Measurements from ENCODE around the gene TRIM41.

Gene TRIM41

GRCh38 chr5:181181650-181182565 is 41.2 kb upstream of the TRIM41 start:
- Histone ChIP-seq H4K20me1 (ENCODE audit: insufficient read depth) (no peaks in the 10 kb centered on the region), H3K9ac (no peak overlapping the region), H3K4me1 (ENCODE audit: low read depth, poor library complexity, severe bottlenecking) (peaks cover 31% of the 10 kb centered on the region), H3K36me3 (ENCODE audit: insufficient read depth) (no peaks in the 10 kb centered on the region), H2AFZ (ENCODE audit: low read depth) (peak overlapping the region; percentile 18), H3K4me2 (peak overlapping the region; percentile 25), H3K27ac (no peak overlapping the region; the same call in 1 of the 2 replicates), H3K27me3 (ENCODE audit: insufficient read depth, low read depth) (no peaks in the 10 kb centered on the region), H3K79me2 (ENCODE audit: insufficient read depth, low read depth) (no peaks in the 10 kb centered on the region), H3K4me3 (IDR thresholded peaks at IDR 0.05; ENCODE audit: insufficient read depth, low read depth, low read length) (no peak overlapping the region)
- TF ChIP-seq CTCF (conservative IDR thresholded peaks at IDR 0.05; ENCODE audit: low read depth, low read length), result peak; percentile 64

- no peak overlapping the region for H3K4me3 ChIP-seq (IDR thresholded peaks at IDR 0.05; ENCODE audit: insufficient read depth, low read depth, low read length)
- no peaks in the 10 kb centered on the region for H4K20me1 ChIP-seq (ENCODE audit: insufficient read depth)
- H3K27me3 ChIP-seq (ENCODE audit: insufficient read depth, low read depth), result no peaks in the 10 kb centered on the region
- no peak overlapping the region for H3K27ac ChIP-seq
- no peaks in the 10 kb centered on the region for H3K36me3 ChIP-seq (ENCODE audit: insufficient read depth)
- TF ChIP-seq CTCF (conservative IDR thresholded peaks at IDR 0.05; ENCODE audit: low read depth, low read length), result no peak
- no peak overlapping the region for H3K4me2 ChIP-seq
- H2AFZ ChIP-seq (ENCODE audit: low read depth), result peak overlapping the region; percentile 18; the same call in 1 of the 2 replicates
- H3K79me2 ChIP-seq (ENCODE audit: insufficient read depth, low read depth), result no peaks in the 10 kb centered on the region
- peaks cover 31% of the 10 kb centered on the region for H3K4me1 ChIP-seq (ENCODE audit: low read depth, poor library complexity, severe bottlenecking)
- no peak overlapping the region for H3K9ac ChIP-seq
These were observed 40.4 kb upstream of the TRIM41 start for GRCh38 chr5:181182651-181183050.

- Histone ChIP-seq H3K36me3 (ENCODE audit: insufficient read depth) (no peaks in the 10 kb centered on the region), H3K4me1 (ENCODE audit: low read depth, poor library complexity, severe bottlenecking) (peaks cover 31% of the 10 kb centered on the region), H2AFZ (ENCODE audit: low read depth) (peak overlapping the region; percentile 91), H3K4me3 (IDR thresholded peaks at IDR 0.05; ENCODE audit: insufficient read depth, low read depth, low read length) (no peak overlapping the region), H3K9ac (peak overlapping the region; percentile 83), H4K20me1 (ENCODE audit: insufficient read depth) (no peaks in the 10 kb centered on the region), H3K27ac (peak overlapping the region; percentile 95), H3K79me2 (ENCODE audit: insufficient read depth, low read depth) (no peaks in the 10 kb centered on the region), H3K4me2 (peak overlapping the region; percentile 68), H3K27me3 (ENCODE audit: insufficient read depth, low read depth) (no peaks in the 10 kb centered on the region)
- no peak for TF ChIP-seq CTCF (conservative IDR thresholded peaks at IDR 0.05; ENCODE audit: low read depth, low read length)
These were observed 38.2 kb upstream of the TRIM41 start for GRCh38 chr5:181184845-181185216.

- Histone ChIP-seq H3K36me3 (ENCODE audit: insufficient read depth) (no peaks in the 10 kb centered on the region), H3K27ac (peak overlapping the region; percentile 95; the same call in 1 of the 2 replicates), H3K79me2 (ENCODE audit: insufficient read depth, low read depth) (no peaks in the 10 kb centered on the region), H3K4me3 (IDR thresholded peaks at IDR 0.05; ENCODE audit: insufficient read depth, low read depth, low read length) (no peak overlapping the region), H4K20me1 (ENCODE audit: insufficient read depth) (no peaks in the 10 kb centered on the region), H3K4me2 (no peak overlapping the region), H2AFZ (ENCODE audit: low read depth) (no peak overlapping the region), H3K9ac (no peak overlapping the region), H3K27me3 (ENCODE audit: insufficient read depth, low read depth) (no peaks in the 10 kb centered on the region), H3K4me1 (ENCODE audit: low read depth, poor library complexity, severe bottlenecking) (peaks cover 24% of the 10 kb centered on the region)
- no peak for TF ChIP-seq CTCF (conservative IDR thresholded peaks at IDR 0.05; ENCODE audit: low read depth, low read length)
These were observed 37.5 kb upstream of the TRIM41 start for GRCh38 chr5:181185560-181185959.

All from KMS-11 (cell line).